Measurements from ENCODE around the gene EPHB6.

Gene EPHB6

DNA sequence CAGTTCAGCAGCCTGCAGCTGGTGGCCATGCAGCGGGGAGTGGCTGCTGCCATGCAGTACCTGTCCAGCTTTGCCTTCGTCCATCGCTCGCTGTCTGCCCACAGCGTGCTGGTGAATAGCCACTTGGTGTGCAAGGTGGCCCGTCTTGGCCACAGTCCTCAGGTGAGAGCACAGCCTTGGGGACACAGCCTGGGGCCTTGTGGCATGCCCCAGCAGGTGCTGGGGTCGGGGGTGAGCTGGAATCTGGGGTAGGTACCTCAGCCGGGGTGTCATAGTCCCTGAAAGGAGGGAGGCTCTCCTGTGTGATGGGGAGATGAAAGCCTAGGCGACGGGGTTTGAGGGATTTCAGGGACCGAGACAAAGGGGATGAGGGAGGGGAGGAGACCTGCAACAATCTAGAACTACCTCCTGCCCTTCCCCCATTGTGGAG, 14.1 kb downstream of the EPHB6 start:
- no peak overlapping the region for H3K4me3 ChIP-seq (ENCODE audit: low read length)
- TF ChIP-seq, protein P1, sequence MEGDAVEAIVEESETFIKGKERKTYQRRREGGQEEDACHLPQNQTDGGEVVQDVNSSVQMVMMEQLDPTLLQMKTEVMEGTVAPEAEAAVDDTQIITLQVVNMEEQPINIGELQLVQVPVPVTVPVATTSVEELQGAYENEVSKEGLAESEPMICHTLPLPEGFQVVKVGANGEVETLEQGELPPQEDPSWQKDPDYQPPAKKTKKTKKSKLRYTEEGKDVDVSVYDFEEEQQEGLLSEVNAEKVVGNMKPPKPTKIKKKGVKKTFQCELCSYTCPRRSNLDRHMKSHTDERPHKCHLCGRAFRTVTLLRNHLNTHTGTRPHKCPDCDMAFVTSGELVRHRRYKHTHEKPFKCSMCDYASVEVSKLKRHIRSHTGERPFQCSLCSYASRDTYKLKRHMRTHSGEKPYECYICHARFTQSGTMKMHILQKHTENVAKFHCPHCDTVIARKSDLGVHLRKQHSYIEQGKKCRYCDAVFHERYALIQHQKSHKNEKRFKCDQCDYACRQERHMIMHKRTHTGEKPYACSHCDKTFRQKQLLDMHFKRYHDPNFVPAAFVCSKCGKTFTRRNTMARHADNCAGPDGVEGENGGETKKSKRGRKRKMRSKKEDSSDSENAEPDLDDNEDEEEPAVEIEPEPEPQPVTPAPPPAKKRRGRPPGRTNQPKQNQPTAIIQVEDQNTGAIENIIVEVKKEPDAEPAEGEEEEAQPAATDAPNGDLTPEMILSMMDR (conservative IDR thresholded peaks at IDR 0.05; ENCODE audit: low read length): no peak
- no peak for DNase-seq (ENCODE audit: low read depth)

DNA sequence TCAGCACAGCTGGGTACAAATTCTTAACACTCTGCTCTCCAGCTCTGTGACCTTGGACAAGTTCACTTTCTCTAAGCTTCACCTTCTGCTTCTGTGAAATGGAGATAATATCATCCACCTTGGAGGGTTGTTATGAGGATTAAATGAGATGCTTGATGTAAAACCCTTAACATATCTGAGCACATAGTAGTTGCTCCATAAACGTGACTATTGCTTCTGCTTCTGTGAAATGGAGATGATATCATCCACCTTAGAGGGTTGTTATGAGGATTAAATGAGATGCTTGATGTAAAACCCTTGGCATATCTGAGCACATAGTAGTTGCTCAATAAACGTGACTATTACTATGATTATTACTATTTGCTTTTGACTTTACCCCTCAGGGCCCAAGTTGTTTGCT, 14.6 kb downstream of the EPHB6 start:
- no peak overlapping the region for H3K4me3 ChIP-seq (ENCODE audit: low read length)
- DNase-seq (ENCODE audit: low read depth): no peak
- TF ChIP-seq, protein P1 (conservative IDR thresholded peaks at IDR 0.05; ENCODE audit: low read length): no peak

DNA sequence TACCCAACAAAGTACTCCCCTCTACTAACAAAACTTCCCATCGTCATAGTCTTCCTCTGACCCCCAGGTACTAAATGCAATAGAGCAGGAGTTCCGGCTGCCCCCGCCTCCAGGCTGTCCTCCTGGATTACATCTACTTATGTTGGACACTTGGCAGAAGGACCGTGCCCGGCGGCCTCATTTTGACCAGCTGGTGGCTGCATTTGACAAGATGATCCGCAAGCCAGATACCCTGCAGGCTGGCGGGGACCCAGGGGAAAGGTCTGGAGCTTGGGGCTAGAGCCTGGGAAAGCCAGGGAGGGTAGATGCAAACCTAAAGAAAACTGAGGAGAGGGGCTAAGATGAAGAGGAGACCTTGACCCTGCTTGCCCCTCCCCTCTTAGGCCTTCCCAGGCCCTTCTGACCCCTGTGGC, 15.3 kb downstream of the EPHB6 start:
- DNase-seq (ENCODE audit: low read depth): no peak
- TF ChIP-seq, protein P1 (conservative IDR thresholded peaks at IDR 0.05; ENCODE audit: low read length): no peak
- H3K4me3 ChIP-seq (ENCODE audit: low read length): no peak overlapping the region

DNA sequence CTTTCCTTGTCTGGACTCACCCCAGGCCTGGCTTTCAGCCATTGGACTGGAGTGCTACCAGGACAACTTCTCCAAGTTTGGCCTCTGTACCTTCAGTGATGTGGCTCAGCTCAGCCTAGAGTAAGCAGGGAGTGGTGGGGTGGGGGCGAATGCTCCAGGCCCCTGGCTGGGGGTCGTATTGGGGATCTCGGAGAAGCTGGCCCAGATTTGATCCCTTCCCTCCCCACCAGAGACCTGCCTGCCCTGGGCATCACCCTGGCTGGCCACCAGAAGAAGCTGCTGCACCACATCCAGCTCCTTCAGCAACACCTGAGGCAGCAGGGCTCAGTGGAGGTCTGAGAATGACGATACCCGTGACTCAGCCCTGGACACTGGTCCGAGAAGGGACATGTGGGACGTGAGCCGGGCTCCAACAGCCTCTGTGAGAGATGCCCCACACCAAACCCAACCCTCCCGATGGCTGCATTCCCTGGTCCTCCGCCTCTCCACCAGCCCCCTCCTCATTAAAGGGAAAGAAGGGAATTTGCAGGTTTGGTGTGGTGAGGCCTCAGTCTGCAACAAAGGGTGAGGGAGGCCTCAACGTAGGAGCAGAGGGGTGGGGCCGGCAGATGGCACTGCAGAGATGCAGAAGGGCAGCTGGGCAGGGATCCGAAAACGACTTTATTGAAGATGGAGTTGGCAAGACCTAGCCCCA, 15.8 kb downstream of the EPHB6 start:
- TF ChIP-seq, protein P1 (conservative IDR thresholded peaks at IDR 0.05; ENCODE audit: low read length): no peak

DNA sequence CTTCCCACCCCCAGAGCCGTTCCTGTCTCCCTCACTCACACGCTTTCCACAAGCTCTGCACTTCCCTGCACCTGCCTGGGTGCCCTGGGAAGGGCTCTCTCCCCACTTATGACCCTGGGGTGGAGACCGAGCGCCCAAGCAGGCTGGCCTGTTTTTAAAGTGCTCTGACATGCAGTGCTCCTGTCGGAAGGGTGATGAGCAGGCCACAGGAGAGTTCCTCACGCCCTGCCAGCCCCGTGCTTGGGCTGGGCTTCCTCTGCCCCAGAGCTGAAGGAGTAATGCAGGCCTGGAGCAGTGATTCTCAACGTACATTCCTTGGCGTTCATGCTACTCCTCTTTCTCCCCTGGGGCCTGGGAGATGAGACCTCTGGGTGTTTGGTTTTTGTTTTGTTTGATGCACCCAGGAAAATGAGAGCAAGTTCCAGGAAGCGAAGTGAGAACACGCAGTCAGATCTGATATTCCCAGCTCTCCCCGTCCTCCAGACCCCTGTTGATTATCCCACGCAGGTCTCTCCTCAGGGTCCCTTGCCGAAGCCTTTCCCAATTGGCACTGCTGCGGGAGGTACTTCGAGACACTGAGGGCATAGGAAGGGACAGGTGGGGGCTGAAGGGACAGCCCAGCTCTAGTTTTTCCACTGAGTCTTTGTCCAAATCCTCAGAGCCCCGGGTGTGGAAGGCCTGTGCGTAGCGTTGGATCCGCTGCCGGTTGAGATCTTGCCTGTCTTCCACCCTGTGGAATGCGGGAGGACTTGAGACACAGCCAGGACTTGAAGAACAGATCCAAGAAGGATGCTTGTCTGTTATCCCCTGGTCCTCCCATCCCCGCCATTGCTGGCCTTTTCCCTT, 16.6 kb downstream of the EPHB6 start:
- TF ChIP-seq, protein P1 (conservative IDR thresholded peaks at IDR 0.05; ENCODE audit: low read length): no peak
- no peak overlapping the region for H3K4me3 ChIP-seq (ENCODE audit: low read length)
- DNase-seq (ENCODE audit: low read depth): no peak

More for the DNA sequence above, 15.8 kb downstream of the EPHB6 start:
- no peak for DNase-seq (ENCODE audit: low read depth)
- H3K4me3 ChIP-seq (ENCODE audit: low read length): no peak overlapping the region

DNA sequence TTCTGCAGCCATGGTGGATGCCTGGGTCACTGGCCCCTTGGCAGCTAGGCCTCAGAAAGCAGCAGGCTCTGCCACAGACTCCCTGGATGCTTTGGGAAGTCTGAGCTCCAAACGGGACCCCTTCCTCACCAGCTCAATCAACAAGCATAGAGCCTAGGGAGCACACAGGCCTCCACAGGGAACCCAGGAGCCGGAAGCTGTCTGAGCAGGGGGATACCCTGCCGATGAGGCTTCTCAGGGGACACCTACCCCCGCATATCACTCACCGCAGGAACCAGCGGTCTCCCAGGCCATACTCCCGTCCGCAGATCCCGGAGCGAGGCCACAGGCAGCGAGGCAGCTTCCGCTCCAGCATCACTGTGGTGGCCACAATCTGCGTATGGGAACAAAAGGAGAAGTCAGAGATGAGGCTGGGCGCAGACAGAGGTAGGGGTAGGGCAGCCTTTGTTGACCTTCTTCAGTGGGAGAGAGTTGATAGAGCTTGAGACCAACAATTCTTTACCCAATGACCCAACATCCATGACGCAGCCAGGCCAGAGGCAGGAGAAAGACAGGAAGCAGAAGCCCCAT, 17.3 kb downstream of the EPHB6 start:
- TF ChIP-seq, protein P1 (conservative IDR thresholded peaks at IDR 0.05; ENCODE audit: low read length): no peak

More for the DNA sequence above, 17.3 kb downstream of the EPHB6 start:
- no peak for DNase-seq (ENCODE audit: low read depth)
- H3K4me3 ChIP-seq (ENCODE audit: low read length): no peak overlapping the region
